ENCODE results near the gene RNF166. TPM values are rescaled to one million over a fixed set of nuclear protein-coding genes. Genes with fewer than 3 reads are reported as not detected.

RNF166 gene
- total and polyA plus RNA-seq, 8 donors = 9.7 to 40.9 (median 11.8) TPM

GRCh38 chr16:88647178-88648070, 58.8 kb downstream of the RNF166 start:
- intact Hi-C loops (cut with DNase I) = no loop called here
- Histone ChIP-seq H3K4me3 (no peak overlapping the region), H3K27me3 (no peaks in the 10 kb centered on the region), H3K9me3 (no peaks in the 10 kb centered on the region), H3K36me3 (no peaks in the 10 kb centered on the region), H3K27ac (no peak overlapping the region), H3K4me1 (peaks cover 0 to 9% (median 0%) of the 10 kb centered on the region in 3 donors)
- no peak for ATAC-seq
- DNase-seq = peak in 2 of 6 donors; percentile 35 to 78
- WGBS, 2 donors = 90 to 91% methylated on average over 18 to 22 of the region's 22 CpGs
- no peak for TF ChIP-seq CTCF (IDR thresholded peaks at IDR 0.05)
- no peak for FAIRE-seq

Small RNA genes lying within 50 kb of the gene (microRNA-seq; reads per million reads assigned to microRNA genes)
- gene MIR4722 = 0 reads per million in 2 donors

Other genes starting within 250 kb of the RNF166 start
- gene ZC3H18, start 136.0 kb downstream of the RNF166 start, total RNA-seq = 10 to 100 TPM; 12.2 to 19.6 (median 16.6) TPM
- 10 to 100 TPM; 19.1 to 27.6 TPM for gene ZC3H18, start 136.0 kb downstream of the RNF166 start, polyA plus RNA-seq
- not detected for gene IL17C, start 67.8 kb downstream of the RNF166 start, total RNA-seq
- under 1 TPM in 1 of 2 donors, not detected in 1; 0.14 TPM for gene IL17C, start 67.8 kb downstream of the RNF166 start, polyA plus RNA-seq
- 100 to 1,000 TPM in 2 of 6 donors, 10 to 100 TPM in 4; 38.0 to 135 (median 58.8) TPM for gene CYBA, start 55.4 kb downstream of the RNF166 start, total RNA-seq
- gene CYBA, start 55.4 kb downstream of the RNF166 start, polyA plus RNA-seq = 10 to 100 TPM; 63.3 to 85.9 TPM
- 10 to 100 TPM; 12.7 to 20.7 (median 15.3) TPM for gene MVD, start 43.3 kb downstream of the RNF166 start, total RNA-seq
- gene MVD, start 43.3 kb downstream of the RNF166 start, polyA plus RNA-seq = 10 to 100 TPM; 41.8 to 46.6 TPM
- gene SNAI3, start 19.9 kb downstream of the RNF166 start, total RNA-seq = 1 to 10 TPM in 1 of 6 donors, under 1 TPM in 5; 0.19 to 1.9 (median 0.69) TPM
- gene SNAI3, start 19.9 kb downstream of the RNF166 start, polyA plus RNA-seq = 1 to 10 TPM in 1 of 2 donors, under 1 TPM in 1; 0.72 to 1.2 TPM
- 10 to 100 TPM in 3 of 6 donors, 1 to 10 TPM in 3; 8.1 to 13.3 (median 10.0) TPM for gene CTU2, start 95 bp upstream of the RNF166 start, total RNA-seq
- gene CTU2, start 95 bp upstream of the RNF166 start, polyA plus RNA-seq = 10 to 100 TPM; 20.3 to 21.9 TPM
- 10 to 100 TPM; 16.3 to 72.0 (median 23.9) TPM for gene PIEZO1, start 78.8 kb upstream of the RNF166 start, total RNA-seq
- gene PIEZO1, start 78.8 kb upstream of the RNF166 start, polyA plus RNA-seq = 100 to 1,000 TPM; 189 to 255 TPM
- 1 to 10 TPM in 4 of 6 donors, under 1 TPM in 2; 0.12 to 1.8 (median 1.4) TPM for gene CDT1, start 97.4 kb upstream of the RNF166 start, total RNA-seq
- gene CDT1, start 97.4 kb upstream of the RNF166 start, polyA plus RNA-seq = under 1 TPM; 0.30 to 0.35 TPM
- gene APRT, start 105.5 kb upstream of the RNF166 start, total RNA-seq = 10 to 100 TPM; 38.8 to 85.4 (median 61.6) TPM
- 10 to 100 TPM; 82.7 to 88.2 TPM for gene APRT, start 105.5 kb upstream of the RNF166 start, polyA plus RNA-seq
- 10 to 100 TPM in 2 of 6 donors, 1 to 10 TPM in 4; 5.7 to 19.2 (median 7.2) TPM for gene GALNS, start 150.5 kb upstream of the RNF166 start, total RNA-seq
- 10 to 100 TPM; 18.0 to 26.1 TPM for gene GALNS, start 150.5 kb upstream of the RNF166 start, polyA plus RNA-seq
- 10 to 100 TPM; 16.0 to 35.5 (median 23.0) TPM for gene TRAPPC2L, start 150.7 kb upstream of the RNF166 start, total RNA-seq
- 10 to 100 TPM; 49.2 to 55.2 TPM for gene TRAPPC2L, start 150.7 kb upstream of the RNF166 start, polyA plus RNA-seq
- under 1 TPM in 3 of 6 donors, not detected in 3; 0.23 to 0.35 (median 0.24) TPM for gene PABPN1L, start 160.3 kb upstream of the RNF166 start, total RNA-seq
- gene PABPN1L, start 160.3 kb upstream of the RNF166 start, polyA plus RNA-seq = under 1 TPM; 0.63 to 0.65 TPM

Data from pancreas (tissue), 10 donors.